HL-60/S4 (cell line): ENCODE data around the gene FAM124B.

Source experiments
- in situ Hi-C: fragments of 300-500 bp; cut with MboI; formaldehyde crosslinking; loops from 2 replicates; pipeline ENCODE4 v1.14.3; 2022; ENCODE audit warnings: low sequenced_read_pairs

The FAM124B gene

DNA sequence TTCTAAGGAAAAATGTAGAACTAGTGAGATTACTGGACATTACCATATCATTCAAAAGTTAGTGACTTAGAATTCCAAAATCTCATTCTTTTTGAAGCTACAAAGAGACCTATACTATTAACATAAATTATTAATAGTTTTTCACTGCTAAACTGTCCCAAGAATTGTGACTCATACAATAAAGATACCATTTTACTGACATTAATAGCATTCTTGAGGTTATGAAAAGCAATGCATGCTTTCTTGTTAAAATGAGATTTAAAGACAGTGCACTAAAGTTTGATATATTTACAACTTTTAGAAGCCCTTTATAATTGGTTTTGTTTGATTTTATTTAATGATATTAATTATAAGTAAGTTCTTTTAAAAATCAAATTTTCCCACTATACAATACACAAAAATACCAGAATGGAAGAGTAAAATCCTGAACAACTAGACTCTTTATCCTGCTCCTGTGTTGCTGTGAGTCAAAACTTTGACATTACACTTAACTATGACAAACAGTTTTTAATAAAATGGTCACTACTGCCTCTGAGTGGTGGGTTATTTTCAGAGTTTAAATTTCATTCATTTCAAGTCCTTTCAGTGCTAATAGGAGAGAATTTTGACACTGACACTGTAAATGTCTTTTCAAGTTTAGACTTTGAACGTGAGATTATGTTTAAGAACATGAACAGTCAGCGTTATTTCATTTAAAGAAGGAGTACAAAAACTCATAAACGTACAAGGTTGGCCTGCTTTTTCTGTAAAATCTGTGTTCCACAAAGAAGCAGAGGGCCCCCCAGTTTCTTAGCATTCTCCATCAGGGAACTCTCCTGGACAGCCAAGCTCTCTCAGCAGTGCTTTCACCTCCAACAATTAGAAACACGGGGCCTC lies 54.5 kb downstream of the FAM124B start:
- in situ Hi-C loops, result no loop called here

DNA sequence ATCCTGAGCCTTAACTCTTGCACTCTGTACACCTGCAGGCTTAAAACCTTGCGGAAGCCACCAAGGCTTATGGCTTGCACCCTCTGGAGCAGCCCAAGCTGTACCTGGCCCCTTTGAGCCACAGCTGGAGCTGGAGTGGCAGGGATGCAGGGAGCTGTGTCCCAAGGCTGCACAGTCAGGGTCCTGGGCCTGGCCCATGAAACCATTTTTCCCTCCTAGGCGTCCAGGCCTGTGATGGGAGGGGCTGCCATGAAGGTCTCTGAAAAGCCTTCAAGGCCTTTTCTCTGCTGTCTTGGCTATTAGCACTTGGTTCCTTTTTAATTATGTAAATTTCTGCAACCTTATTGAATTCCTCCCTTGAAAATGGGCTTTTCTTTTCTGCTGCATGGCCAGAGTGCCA lies 56.4 kb downstream of the FAM124B start:
- in situ Hi-C loops, result no loop called here

DNA sequence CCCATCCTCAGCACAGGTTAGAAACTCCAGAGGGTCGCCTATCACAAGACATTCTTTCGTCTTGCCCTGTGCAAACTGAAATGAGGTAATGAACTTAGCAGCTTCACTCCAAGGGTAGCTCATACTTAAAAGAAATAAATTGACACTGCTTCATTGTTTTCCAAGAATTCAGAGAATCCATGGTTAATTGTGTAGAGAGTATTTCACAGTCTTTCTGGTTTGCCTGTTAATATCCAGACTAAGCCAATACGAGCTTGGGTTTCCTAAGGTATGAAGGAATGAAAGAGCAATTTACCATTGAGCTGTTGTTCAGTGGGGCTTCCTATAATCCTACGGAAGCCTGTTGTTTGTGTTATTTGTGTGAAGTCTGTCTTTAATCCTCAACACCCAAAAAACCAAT lies 58.7 kb downstream of the FAM124B start:
- in situ Hi-C loops, result no loop called here

DNA sequence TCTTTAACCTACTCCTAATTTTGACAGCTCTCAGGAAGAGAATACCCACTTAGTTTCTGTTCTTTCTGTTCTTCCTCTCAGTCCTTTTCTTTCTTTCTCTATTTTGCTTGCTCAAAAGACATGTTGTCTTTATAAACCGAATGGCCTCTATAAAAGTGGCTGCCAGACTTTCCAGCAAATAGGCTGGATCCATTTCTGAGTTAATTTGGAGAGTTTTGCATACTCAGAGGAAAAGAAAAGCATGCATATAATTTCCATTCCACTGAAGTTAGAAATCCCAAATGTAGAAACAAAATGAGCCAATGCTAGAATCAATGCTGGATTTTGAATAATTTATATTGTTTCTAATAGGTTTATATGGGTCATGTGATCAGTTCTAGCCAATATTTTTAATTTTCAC lies 65.9 kb downstream of the FAM124B start:
- in situ Hi-C loops, result no loop called here

DNA sequence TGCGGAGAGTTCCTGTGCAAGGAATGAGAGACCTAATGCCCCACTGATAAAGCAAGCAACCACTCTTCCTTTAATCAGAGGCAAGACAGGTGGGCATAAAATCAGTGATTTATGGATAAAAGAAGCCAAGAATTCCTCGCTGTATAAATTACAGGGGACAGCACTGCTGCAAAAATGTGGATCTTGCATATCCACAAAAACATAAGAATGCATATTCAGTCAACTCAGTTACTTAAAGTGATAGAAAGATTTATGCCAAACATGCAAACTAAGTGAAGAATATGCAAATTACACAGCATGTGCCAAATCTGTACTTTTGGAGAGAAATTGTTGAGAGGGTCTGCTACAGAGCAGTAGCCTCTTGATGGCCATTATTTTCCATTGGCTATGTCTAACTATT lies 67.2 kb downstream of the FAM124B start:
- in situ Hi-C loops, result no loop called here

DNA sequence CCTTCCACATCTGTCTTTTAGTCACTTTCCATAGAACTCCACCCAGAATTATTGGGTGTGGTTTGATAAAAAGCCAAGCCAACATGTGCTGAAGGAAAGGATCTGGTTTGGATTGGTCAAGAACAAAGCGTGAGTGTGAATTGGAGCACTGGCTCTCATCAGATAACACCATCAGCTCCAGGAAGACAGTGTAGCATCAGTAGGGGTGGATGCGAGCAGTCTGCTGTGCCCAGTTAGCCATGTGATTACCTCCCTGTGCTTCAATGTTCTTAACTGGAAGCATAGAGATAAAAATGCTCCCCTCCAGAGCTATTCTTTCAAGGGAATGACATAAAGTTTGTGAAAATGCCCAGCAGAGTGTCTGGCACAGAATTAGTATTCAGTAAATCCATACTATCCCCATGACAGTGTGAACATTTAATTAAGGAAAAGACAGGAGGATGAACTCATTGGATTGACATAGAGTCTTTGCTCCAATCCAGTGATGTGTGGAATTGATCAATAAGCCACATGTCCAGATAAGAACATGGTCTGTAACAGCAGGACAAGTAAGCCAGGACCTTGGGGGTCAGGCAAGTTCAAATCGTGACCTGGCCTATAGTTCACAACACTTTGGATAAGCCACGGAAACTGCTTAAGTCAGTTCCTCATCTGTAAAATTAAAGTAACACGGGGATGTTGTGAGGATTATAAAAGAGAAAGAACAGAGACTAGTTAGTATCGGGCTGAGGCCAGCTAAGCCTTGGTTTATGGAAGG lies 68.0 kb downstream of the FAM124B start:
- in situ Hi-C loops, result no loop called here

DNA sequence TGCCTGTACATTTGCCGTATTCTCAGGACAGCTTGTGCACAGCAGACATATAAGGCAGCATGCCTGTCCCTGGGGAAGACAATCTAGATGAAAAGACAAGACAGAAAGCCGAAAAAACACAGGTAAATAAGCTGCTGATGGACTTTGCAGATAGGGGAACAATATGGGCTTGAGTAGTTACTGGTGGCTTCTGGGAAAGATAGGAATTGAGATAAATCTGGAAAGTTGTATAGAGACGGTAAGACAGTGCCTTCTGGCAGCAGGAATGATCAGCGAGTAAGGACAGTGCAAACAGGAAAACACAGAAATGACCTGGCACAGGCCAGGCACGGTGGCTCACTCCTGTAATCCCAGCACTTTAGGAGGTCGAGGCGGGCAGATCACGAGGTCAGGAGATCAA lies 70.2 kb downstream of the FAM124B start:
- in situ Hi-C loops, result no loop called here

DNA sequence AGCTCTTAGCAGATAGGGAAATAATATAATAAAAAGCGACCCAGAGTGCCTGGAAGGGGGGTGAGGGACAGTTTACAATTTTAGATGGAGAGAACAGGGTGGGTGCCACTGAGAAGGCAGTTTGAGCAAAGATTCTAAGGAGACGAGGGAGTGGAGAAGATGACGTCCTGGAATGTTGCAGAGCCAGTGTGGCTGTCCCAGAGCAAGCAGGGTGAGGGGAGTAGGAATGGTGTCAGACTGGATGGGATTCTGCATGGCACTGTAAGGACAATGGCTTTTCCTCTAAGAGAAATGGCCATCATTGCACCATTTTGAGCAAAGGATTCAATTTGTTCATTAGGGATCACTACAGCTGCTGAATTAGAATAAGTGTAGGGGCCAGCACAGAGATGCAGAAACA lies 73.1 kb downstream of the FAM124B start:
- in situ Hi-C loops, result no loop called here
